HL-60 (cell line): ENCODE data around the gene ZZZ3.
"Not testable (repeated sequence)": the region's sequence is repeated elsewhere in the genome, so short reads cannot be mapped to it uniquely, and the experiment has no call there.

ENCODE experiments used
- DNase-seq, 2 experiments: peaks; one replicate each; pipeline ENCODE4 v3.0.0-alpha.2; 2010 to 2020; ENCODE audit warnings: low read depth in 1 of 2, low spot score in 1 of 2
- H3K27ac ChIP-seq: fragments of 250-450 bp; sonication (Bioruptor Pico); replicated peaks from 2 replicates; pipeline ENCODE4 v1.5.1; 2020; ENCODE audit warnings: mild to moderate bottlenecking, moderate library complexity
- H3K27me3 ChIP-seq: fragments of 250-450 bp; sonication (Bioruptor Pico); 2 replicates; pipeline ENCODE4 v1.5.1; 2021; ENCODE audit warnings: mild to moderate bottlenecking, moderate library complexity; ENCODE audit not compliant: insufficient read depth, poor library complexity, severe bottlenecking
- H3K4me3 ChIP-seq: replicated peaks from 2 replicates; pipeline ENCODE4 v1.5.1; 2011; ENCODE audit warnings: mild to moderate bottlenecking, control low read depth, low read length; ENCODE audit not compliant: insufficient read depth
- CTCF ChIP-seq: IDR thresholded peaks from one replicate; pipeline ENCODE4 v1.5.1; 2011; ENCODE audit warnings: low read length, control low read depth, inconsistent platforms; ENCODE audit not compliant: insufficient read depth
- GABPA ChIP-seq: IDR thresholded peaks from 2 replicates; pipeline ENCODE4 v1.6.1; 2012; ENCODE audit warnings: low read depth
- POLR2AphosphoS5 ChIP-seq: IDR thresholded peaks from 2 replicates; pipeline ENCODE4 v1.6.1; 2012; ENCODE audit warnings: low read depth
- REST ChIP-seq: IDR thresholded peaks from 2 replicates; pipeline ENCODE4 v1.6.1; 2012; ENCODE audit warnings: low read depth; ENCODE audit not compliant: insufficient replicate concordance
- SPI1 ChIP-seq: IDR thresholded peaks from 2 replicates; pipeline ENCODE4 v1.6.1; 2012; ENCODE audit warnings: low read depth, mild to moderate bottlenecking, borderline replicate concordance

Gene ZZZ3

GRCh38 chr1:77655431-77655974 lies 27.0 kb downstream of the ZZZ3 start:
- DNase-seq, result no peak
- Histone ChIP-seq H3K27ac (no peak overlapping the region), H3K4me3 (no peak overlapping the region), H3K27me3 (no peaks in the 10 kb centered on the region)
- no peak for TF ChIP-seq REST
- no peak for TF ChIP-seq SPI1
- no peak for TF ChIP-seq POLR2AphosphoS5
- TF ChIP-seq GABPA, result no peak
- TF ChIP-seq CTCF, result no peak

GRCh38 chr1:77652970-77653516 lies 29.4 kb downstream of the ZZZ3 start:
- Histone ChIP-seq H3K27me3 (no peaks in the 10 kb centered on the region), H3K4me3 (no peak overlapping the region), H3K27ac (no peak overlapping the region)
- no peak for TF ChIP-seq POLR2AphosphoS5
- DNase-seq, result no peak

- no peaks in the 10 kb centered on the region for H3K27me3 ChIP-seq
- TF ChIP-seq GABPA, result no peak
- no peak for TF ChIP-seq REST
- TF ChIP-seq SPI1, result no peak
- no peak for TF ChIP-seq POLR2AphosphoS5
- no peak for TF ChIP-seq CTCF
- H3K4me3 ChIP-seq, result no peak overlapping the region
- H3K27ac ChIP-seq, result no peak overlapping the region
- DNase-seq, result no peak
Measured at GRCh38 chr1:77652268-77652667, 30.2 kb downstream of the ZZZ3 start.

- no peak for DNase-seq
- H3K4me3 ChIP-seq, result no peak overlapping the region
- TF ChIP-seq SPI1 (no peak), REST (no peak), GABPA (no peak), POLR2AphosphoS5 (no peak), CTCF (no peak)
Measured at GRCh38 chr1:77649127-77649526, 33.3 kb downstream of the ZZZ3 start.

GRCh38 chr1:77646224-77646623 lies 36.2 kb downstream of the ZZZ3 start:
- not testable (repeated sequence) for H3K27ac ChIP-seq, H3K4me3 ChIP-seq, DNase-seq, H3K27me3 ChIP-seq

More at GRCh38 chr1:77649127-77649526, 33.3 kb downstream of the ZZZ3 start:
- H3K27ac ChIP-seq, result no peak overlapping the region
- no peaks in the 10 kb centered on the region for H3K27me3 ChIP-seq
